T-helper 22 cell (primary cell): ENCODE measurements around the gene ATP8A2.

Experiments
- DNase-seq: peaks from one replicate; pipeline ENCODE4 v3.0.0-alpha.2; 2020; ENCODE audit warnings: low read depth

ATP8A2 gene

GRCh38 chr13:26015271-26016125 is 643.7 kb downstream of the ATP8A2 start:
- no peak for DNase-seq

- no peak for DNase-seq
Measured at GRCh38 chr13:26016189-26016588, 644.4 kb downstream of the ATP8A2 start.

- DNase-seq, result no peak
Measured at GRCh38 chr13:26017196-26017921, 645.6 kb downstream of the ATP8A2 start.

GRCh38 chr13:26017932-26018665 is 646.3 kb downstream of the ATP8A2 start:
- no peak for DNase-seq

GRCh38 chr13:26019251-26019650 is 647.5 kb downstream of the ATP8A2 start:
- no peak for DNase-seq

- DNase-seq, result no peak
Measured at GRCh38 chr13:26019881-26020870, 648.4 kb downstream of the ATP8A2 start.

- DNase-seq, result no peak
Measured at GRCh38 chr13:26020891-26021290, 649.1 kb downstream of the ATP8A2 start.

- no peak for DNase-seq
Measured at GRCh38 chr13:26021516-26021915, 649.7 kb downstream of the ATP8A2 start.

- no peak for DNase-seq
Measured at GRCh38 chr13:26021956-26022355, 650.2 kb downstream of the ATP8A2 start.

GRCh38 chr13:26022538-26023292 is 650.9 kb downstream of the ATP8A2 start:
- DNase-seq, result no peak

- DNase-seq, result no peak
Measured at GRCh38 chr13:26024558-26024957, 652.8 kb downstream of the ATP8A2 start.

GRCh38 chr13:26025196-26025595 is 653.4 kb downstream of the ATP8A2 start:
- no peak for DNase-seq

- no peak for DNase-seq
Measured at GRCh38 chr13:26025771-26026170, 654.0 kb downstream of the ATP8A2 start.

GRCh38 chr13:26026211-26026610 is 654.4 kb downstream of the ATP8A2 start:
- DNase-seq, result no peak

GRCh38 chr13:26029581-26030136 is 657.9 kb downstream of the ATP8A2 start:
- DNase-seq, result no peak

- DNase-seq, result no peak
Measured at GRCh38 chr13:26030331-26030730, 658.6 kb downstream of the ATP8A2 start.

- no peak for DNase-seq
Measured at GRCh38 chr13:26034018-26034417, 662.2 kb downstream of the ATP8A2 start.

GRCh38 chr13:26036383-26036782 is 664.6 kb downstream of the ATP8A2 start:
- DNase-seq, result no peak

GRCh38 chr13:26037302-26037701 is 665.5 kb downstream of the ATP8A2 start:
- DNase-seq, result no peak

- DNase-seq, result no peak
Measured at GRCh38 chr13:26038931-26039475, 667.2 kb downstream of the ATP8A2 start.
